IMR-90 (cell line): ENCODE results near the gene SPG11.

Experiments
- BHLHE40 ChIP-seq: fragments of 150-350 bp; IDR thresholded peaks from 2 replicates; pipeline ENCODE4 v1.6.1; 2016; ENCODE audit warnings: mild to moderate bottlenecking, low read depth, low read length
- CEBPB ChIP-seq: IDR thresholded peaks from 2 replicates; pipeline ENCODE4 v1.6.1; 2012; ENCODE audit warnings: low read depth, low read length, improper control_type of control experiment
- CHD1 ChIP-seq: IDR thresholded peaks from 2 replicates; pipeline ENCODE4 v1.6.1; 2012; ENCODE audit warnings: low read depth, low read length, improper control_type of control experiment
- CTCF ChIP-seq: conservative IDR thresholded peaks from 2 replicates; pipeline ENCODE4 v1.5.1; 2012; ENCODE audit warnings: mild to moderate bottlenecking, low read depth, low read length, improper control_type of control experiment
- FOS ChIP-seq: fragments of 150-350 bp; IDR thresholded peaks from 2 replicates; pipeline ENCODE4 v1.6.1; 2016; ENCODE audit warnings: low read depth, low read length
- MAFK ChIP-seq: IDR thresholded peaks from 2 replicates; pipeline ENCODE4 v1.6.1; 2012; ENCODE audit warnings: low read depth, low read length, improper control_type of control experiment
- MAZ ChIP-seq: IDR thresholded peaks from 2 replicates; pipeline ENCODE4 v1.6.1; 2012; ENCODE audit warnings: low read depth, mild to moderate bottlenecking, low read length, improper control_type of control experiment, moderate library complexity, borderline replicate concordance
- NFE2L2 ChIP-seq: fragments of 150-350 bp; IDR thresholded peaks from 2 replicates; pipeline ENCODE4 v1.6.1; 2016; ENCODE audit warnings: low read depth, mild to moderate bottlenecking, low read length
- POLR2A ChIP-seq: IDR thresholded peaks from 2 replicates; pipeline ENCODE4 v1.6.1; 2012; ENCODE audit warnings: mild to moderate bottlenecking, low read depth, low read length
- RAD21 ChIP-seq: IDR thresholded peaks from 2 replicates; pipeline ENCODE4 v1.6.1; 2012; ENCODE audit warnings: low read length, improper control_type of control experiment
- RCOR1 ChIP-seq: IDR thresholded peaks from 2 replicates; pipeline ENCODE4 v1.6.1; 2012; ENCODE audit warnings: mild to moderate bottlenecking, low read length, improper control_type of control experiment; ENCODE audit not compliant: insufficient replicate concordance
- RFX5 ChIP-seq: IDR thresholded peaks from 2 replicates; pipeline ENCODE4 v1.8.0; 2012; ENCODE audit warnings: low read depth, mild to moderate bottlenecking, low read length, moderate library complexity
- SMC3 ChIP-seq: fragments of 150-350 bp; IDR thresholded peaks from 2 replicates; pipeline ENCODE4 v1.6.1; 2016; ENCODE audit warnings: low read depth, mild to moderate bottlenecking, antibody characterized with exemption, low read length, moderate library complexity
- USF2 ChIP-seq: fragments of 150-350 bp; IDR thresholded peaks from 2 replicates; pipeline ENCODE4 v1.6.1; 2017; ENCODE audit warnings: mild to moderate bottlenecking, antibody characterized with exemption, low read length, low read depth

- TF ChIP-seq CEBPB, result no peak
- TF ChIP-seq POLR2A, result no peak
- no peak for TF ChIP-seq CTCF
- no peak for TF ChIP-seq BHLHE40
- no peak for TF ChIP-seq CHD1
- no peak for TF ChIP-seq USF2
- no peak for TF ChIP-seq SMC3
- TF ChIP-seq RCOR1, result no peak
- TF ChIP-seq MAZ, result no peak
- no peak for TF ChIP-seq NFE2L2
- no peak for TF ChIP-seq RFX5
- no peak for TF ChIP-seq FOS
- TF ChIP-seq MAFK, result no peak
- no peak for TF ChIP-seq RAD21
Observed at GRCh38 chr15:44676676-44677075, 13.2 kb upstream of the SPG11 start.
